Embryonic facial prominence (tissue), 1 donor: Measurements from ENCODE around the gene C1QL1.

Source experiments
- DNase-seq: peaks from one replicate; pipeline ENCODE4 v3.0.0-alpha.2; 2016; ENCODE audit errors: extremely low spot score

The C1QL1 gene

GRCh38 chr17:44915862-44916780 is 52.0 kb downstream of the C1QL1 start:
- DNase-seq = no peak

GRCh38 chr17:44915321-44915726 is 52.8 kb downstream of the C1QL1 start, which contains the start of gene GFAP:
Gene GFAP, minus strand, starts transcription at chr17:44915500. Its CDS starts 14 bp downstream, at chr17:44915486.
- no peak for DNase-seq

DNA sequence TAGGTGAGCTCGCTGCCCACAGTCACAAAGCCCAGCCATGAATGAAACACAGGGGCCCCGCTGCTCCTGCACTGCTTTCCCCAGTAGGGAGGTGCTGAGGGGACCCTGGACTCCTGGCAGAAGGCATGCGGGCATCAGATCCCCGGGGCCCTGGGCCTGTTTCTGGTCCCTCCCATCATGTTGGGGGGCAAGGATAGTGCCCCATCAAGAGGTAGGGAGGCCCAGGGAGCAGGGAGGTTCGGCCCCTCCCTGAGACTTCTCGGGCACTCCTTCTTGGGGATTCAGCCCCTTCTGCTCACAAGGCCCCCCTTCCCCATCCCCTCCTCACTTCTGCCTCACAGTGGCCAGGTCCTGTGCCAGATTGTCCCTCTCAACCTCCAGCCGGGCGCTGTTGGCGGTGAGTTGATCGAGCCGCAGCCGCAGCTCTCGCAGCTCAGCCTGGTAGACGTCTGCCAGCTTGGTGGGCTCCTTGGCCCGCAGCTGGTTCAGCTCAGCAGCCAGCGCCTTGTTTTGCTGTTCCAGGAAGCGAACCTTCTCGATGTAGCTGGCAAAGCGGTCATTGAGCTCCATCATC is 53.3 kb downstream of the C1QL1 start:
- no peak for DNase-seq

- no peak for DNase-seq
Measured at GRCh38 chr17:44914148-44914547, 54.0 kb downstream of the C1QL1 start.

GRCh38 chr17:44913676-44914075 is 54.4 kb downstream of the C1QL1 start:
- no peak for DNase-seq

DNA sequence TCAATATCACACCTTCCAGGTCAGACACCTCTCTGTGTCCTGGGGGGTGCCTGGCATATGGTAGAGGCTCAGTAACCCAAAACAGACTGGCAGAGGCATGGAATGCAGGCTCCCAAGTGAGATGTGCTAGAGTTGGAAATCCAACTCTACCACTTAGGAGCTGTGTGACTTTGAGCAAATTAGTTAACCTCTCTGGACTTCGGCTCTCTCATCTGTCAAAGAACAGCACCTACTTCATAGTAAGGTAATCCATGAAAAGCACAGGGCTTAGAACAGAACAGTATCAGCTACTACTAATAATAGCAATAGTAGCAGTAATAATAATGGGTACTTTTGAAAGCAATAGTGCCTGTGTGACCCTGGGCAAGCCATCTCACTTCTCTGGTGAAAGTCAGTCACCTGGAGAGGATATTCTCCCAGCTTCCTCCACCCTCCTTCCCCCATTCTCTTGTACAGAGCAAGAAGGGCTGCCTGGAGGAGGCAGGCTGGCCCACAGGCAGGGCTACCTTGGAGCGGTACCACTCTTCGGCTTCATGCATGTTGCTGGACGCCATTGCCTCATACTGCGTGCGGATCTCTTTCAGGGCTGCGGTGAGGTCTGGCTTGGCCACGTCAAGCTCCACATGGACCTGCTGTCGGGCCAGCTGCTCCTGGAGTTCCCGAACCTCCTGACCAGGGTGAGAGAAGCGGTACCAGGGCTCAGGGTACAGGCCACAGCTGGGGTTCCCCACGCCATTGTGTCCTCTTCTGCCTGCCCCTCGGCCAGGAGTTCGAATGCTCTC is 55.1 kb downstream of the C1QL1 start:
- DNase-seq = no peak

- no peak for DNase-seq
Measured at GRCh38 chr17:44911133-44912001, 56.7 kb downstream of the C1QL1 start.

- no peak for DNase-seq
Measured at GRCh38 chr17:44910231-44911106, 57.6 kb downstream of the C1QL1 start.
